HG02840 (cell line): Measurements from ENCODE around the gene ACOX3.
"Not testable (repeated sequence)": the region's sequence is repeated elsewhere in the genome, so short reads cannot be mapped to it uniquely, and the experiment has no call there.

Experiments used
- ATAC-seq: cut with Tn5 transposase; IDR thresholded peaks from one replicate; pipeline ENCODE4 v1.9.1; 2021; ENCODE audit warnings: mild to moderate bottlenecking, moderate library complexity, moderate number of reproducible peaks; ENCODE audit not compliant: unreplicated experiment, low FRiP score

Gene ACOX3

DNA sequence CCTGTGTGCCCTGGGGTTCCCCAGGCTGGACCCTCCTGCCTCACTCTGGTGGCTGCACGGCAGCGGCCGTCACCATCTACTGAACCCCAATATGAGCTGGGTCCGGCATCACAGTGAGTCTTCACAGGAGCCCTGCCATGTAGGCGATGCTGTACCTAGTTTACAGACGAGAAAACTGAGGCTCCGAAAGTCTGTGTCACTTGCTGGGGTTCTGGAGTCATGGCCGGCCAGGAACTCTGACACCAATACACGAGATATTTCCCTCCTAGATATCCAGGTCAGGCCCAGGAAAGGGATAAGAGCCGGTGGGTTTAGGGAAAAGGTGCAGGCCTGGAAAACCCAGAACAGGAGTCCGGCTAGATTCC lies 96.6 kb downstream of the ACOX3 start:
- ATAC-seq, result no peak

DNA sequence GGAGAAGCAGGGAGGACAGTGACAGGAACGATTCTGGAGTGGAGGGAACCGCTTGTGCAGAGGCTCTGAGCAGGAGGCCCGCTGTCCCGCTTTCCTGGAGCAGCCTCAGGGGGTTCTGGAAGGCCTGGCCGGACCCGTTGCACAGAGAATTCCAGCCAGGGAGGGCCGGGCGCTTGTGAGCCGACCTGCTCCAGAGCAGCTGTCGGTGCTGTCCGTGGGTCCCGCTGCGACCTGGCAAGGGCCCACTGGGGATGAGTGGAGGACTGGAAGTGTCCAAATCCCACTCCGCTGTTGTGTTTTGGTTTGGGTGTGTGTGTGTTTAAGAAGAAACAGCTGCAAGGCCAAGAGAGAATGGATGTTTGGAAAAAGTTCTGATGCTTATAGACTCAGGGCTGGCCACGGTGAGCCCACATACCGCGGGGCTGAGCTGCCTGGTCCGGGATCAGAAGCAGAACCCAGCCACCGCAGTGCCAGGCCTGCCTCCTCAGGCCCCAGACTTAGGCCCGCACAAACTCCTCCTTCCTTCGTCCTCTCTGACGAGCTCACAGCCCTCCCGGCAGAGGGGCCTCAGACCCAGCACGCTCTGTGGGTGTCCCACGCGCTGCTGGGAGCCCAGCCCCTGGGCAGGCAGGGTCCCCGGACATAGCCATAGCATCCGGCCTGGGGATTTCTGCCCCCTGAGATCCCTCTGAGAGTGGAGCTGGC lies 97.1 kb downstream of the ACOX3 start:
- no peak for ATAC-seq

DNA sequence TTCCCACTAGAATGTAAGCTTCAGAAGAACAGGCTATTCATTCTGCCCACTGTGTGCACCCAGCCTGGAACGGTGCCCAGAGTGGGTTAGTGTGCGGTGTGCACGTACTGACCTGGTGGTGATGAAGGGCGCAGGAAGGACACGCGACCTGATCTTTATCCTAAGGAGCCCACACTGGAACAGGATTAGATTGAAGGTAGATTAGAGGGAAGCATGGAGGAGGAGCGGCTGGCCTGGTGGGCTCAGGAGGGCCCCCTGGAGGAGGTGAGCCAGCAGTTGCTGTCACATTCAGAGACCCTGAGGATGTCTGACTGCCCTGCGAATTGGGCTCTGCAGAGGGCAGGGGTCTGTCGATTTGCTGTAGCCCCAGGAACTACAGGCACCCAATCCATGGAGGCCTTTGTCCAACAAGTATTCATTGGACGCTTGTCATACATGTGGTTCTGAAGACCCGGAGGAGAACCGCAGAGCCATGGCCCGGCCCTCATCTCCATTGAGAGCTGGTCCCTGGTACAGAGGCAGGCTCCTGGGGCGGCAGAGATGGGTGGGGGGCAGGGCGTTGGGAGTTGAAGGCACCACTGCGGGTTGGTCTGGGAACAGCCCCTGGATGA lies 97.8 kb downstream of the ACOX3 start:
- ATAC-seq, result no peak

DNA sequence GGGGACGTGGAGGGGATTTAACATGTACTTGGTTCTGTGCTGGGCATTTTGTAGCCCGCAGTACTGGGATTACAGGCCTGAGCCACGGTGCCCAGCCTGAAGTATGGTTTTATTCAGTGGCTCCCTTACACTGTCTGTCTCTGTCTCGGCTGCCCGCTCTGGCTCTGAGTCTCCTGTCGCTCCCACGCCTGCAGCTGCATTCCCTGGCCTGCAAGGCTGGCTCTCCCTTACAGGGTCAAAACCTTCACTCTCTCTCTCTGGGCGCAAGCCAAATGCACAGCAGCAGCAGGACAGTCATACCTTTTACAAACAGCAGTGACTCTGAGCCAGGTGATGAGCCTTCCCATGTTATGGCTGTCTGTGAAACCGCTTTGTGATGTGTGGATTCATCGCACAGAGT lies 98.8 kb downstream of the ACOX3 start:
- no peak for ATAC-seq

DNA sequence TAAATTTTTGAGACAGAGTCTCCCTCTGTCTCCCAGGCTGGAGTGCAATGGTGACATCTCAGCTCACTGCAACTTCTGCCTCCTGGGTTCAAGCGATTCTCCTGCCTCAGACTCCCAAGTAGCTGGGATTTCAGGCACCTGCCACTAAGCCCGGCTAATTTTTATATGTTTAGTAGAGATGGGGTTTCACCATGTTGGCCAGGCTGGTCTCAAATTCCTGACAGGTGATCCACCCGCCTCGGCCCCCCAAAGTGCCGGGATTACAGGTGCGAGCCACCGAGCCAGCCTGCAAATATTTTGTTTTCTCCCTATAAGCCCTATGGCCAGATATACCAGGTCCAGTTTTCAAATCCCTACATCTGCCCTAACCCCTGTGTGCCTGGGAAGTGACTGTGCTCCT lies 99.2 kb downstream of the ACOX3 start:
- ATAC-seq, result not testable (repeated sequence)

DNA sequence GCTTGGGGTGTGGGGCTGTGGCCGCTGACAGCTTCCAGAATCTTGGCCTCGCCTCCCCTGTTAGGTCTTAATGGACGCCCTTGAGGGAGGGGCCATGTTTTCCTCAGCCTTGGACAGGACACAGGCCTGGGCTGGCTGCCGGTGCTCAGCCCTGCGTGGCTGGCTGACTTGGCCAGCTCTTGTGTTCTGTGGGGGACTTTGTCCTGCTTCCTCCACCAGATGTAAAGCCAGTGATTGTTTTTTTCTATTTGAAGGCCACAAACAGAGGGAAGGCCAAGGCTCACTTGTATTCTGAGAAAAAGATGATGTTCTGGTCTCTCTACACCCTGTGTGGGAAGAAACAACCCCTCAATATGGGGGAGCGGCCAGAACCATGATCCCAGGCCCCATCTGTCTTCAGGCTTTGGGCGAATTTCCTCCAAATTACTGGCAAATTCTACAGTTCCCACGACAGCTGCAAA lies 99.7 kb downstream of the ACOX3 start:
- ATAC-seq, result no peak

DNA sequence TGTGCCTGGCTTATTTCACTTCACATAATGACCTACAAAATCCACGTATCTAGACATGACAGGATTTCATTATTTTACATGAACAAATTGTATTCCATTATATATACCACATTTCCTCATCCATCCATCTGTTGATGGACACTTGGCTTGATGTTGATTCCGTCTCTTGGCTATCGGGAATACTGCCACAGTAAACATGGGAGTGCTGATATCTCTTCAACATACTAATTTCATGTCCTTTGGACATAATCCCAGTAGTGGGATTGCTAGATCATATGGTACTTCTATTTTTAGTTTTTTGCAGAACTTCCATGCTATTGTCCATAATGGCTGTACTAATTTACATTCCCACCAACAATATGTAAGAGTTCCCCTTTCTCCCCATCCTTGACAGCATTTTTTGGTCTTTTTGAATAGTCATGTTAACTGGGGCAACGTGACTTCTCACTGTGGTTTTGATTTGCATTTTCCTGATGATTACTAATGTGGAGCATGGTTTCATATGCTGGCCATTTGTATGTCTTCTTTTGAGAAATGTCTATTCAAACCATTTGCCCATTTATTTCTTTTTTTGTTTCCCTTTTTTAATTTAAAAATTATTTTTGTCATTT lies 102.1 kb downstream of the ACOX3 start:
- no peak for ATAC-seq

DNA sequence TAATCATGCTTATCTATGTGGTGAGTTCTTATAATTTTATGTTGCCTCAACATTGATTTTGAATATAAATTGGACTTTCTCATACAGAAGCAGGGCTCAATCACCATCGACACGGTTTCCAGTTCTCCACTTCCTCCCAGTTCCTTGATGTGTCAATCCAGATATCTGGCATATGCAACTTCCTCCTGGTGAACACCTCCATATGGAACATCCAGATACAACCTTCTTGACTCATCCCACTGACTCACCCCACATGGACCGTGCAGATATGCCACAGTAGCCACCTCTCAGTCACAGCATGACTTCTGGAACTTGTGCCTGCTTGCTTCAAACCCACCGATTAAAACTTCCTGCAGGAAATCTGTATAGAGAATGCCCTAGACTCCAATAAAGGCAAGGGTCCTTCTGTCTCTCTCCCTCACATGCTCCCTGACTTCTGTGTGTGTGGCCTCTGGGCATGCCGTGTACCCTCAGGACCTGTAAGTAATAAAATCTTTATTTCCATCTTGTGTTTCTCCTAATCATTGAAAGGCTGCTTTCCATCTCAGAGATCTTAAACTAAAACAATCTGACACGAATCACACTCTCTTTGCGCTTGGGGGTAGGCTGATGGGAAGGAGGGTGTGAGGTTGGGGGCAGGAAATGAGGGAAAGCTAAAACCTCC lies 104.0 kb downstream of the ACOX3 start:
- ATAC-seq, result no peak

DNA sequence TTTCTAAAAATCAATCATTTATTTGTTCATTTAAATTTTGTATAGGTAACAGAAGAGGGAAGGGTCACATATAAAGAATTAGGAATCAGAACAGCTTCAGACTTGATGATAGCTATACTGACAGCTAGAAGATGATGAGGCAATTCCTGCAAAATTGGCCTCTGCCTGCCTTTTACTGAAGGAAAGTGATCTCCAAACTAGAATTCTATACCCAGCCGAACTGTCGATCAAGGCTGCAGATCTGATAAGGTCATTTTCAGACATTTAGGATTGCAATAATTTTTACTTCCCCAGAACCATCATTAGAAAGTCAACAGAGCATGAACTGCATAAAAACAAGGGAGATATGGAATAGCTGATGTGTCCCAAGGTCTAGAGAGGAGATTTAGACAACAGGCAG lies 104.7 kb downstream of the ACOX3 start:
- no peak for ATAC-seq

DNA sequence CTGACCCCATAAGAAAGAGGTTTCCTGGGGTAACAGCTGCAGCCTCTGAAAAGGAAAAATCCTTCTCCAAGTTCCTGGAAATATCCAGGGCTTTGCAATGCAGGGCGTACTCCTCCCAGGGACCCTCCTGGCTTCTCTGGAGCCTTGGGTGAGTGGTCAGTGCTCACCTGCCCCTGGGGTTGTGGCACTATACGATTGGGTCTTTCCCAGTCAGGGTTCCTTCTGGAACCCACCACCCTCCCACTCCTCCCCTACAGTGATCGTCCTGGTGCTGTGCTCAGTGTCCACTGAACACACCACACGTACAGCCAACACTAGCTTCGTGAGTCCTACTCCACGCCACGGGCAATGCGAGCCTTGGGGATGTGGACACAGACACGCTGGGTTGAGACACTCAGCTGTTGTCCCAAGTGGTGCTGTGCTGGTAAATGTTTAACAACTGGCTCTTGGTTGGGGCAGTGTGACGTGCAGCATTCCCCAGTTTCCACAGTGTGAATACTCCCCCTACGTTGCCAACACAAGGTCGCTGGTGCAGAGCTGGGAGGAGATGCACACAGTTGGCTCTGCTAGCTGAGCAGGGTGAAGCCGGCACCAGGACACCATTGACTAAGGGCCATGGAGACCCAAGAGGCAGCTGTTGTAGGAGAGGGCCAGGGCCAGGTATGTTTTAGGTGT lies 105.6 kb downstream of the ACOX3 start:
- ATAC-seq, result no peak

DNA sequence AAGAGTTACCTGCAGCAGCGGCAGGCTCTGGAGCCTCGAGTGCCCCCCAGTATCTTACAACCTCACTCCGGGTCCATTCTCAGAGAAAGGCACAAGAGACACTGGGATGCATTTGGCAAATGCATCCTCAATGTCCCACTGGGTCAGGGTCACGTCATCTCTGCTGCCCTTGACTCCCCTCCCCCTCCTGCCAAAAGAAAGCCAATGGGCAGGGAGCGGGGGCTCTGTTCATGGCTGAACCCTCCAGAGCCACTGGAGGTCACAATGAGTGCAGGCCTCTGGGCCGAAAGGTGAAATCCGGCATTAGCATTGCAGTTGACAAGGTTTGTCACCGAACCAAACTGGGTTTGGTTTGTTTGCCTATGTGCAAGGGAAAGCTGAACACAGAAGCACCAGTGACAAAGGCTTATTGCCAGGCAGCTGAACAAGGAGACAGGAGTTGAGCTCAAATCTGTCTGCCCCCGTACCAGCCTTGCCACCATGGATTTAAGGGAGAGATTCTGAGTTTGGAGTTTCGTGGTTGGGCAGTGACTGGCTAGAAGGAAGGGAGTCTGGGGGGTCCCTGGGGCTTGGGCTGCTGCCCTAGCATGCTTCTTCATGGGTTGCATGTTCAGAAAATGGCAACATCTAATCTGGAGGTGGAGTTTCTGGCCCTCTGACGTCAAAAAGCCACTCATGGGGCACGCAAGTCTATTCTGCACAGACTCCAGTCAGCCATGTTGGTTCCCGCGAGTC lies 106.6 kb downstream of the ACOX3 start:
- ATAC-seq, result no peak

DNA sequence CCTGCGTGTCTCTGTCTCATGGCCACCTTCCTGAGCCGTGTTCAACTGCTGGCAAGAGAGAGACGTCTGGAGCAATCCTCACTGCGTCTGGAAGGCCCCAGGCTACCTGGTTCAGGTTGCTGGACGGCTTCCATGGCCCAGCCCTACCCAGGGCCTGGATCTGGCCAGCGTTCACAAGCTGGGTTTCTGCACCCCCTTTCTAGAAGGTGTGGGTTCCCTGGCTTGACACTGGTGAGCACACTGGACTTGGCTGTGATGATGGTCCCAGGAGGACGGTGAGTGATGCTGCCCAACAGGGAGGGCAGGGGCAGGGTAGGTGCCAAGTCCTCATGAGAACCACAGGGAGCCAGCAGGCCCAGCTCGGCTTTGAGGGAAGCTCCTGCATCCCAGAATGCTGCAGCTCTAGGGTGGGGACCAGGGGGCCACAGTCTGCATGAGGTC lies 107.6 kb downstream of the ACOX3 start:
- no peak for ATAC-seq

DNA sequence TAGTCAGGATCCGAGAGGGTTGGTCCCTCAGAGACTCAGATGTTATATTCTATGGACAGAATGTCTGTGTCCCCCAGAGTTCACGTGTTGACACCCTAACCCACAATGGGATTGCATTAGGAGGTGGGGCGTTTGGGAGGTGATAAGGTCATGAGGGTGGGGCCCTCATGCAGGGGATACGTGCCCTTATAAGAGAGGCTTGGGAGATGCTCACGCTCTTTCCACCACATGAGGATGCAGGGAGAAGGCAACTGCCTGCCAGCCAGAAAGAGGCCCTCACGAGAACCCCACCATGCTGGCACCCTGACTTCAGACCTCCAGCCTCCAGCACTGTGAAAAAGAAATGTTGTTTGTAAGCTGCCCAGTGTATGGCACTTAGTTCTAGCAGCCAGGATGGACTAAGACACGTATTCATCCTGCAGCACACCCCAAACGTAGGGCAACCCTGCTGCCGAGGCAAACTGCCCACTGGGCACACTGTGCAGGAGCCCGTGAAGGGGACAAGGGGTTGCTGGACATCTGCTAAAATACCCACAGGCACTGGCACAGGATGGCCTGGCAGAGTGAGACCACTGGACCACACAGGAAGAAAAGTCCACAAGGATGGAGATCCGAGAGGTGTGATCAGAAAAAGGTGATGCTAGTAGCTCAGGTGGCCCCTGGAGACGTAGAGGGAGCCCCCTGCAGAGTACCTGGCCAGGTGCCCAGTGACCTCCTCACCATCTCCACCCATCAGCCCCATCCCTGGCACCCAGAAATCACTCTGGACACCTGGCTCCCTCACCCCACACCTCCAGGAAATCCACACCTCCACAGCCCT lies 108.3 kb downstream of the ACOX3 start:
- ATAC-seq, result no peak

DNA sequence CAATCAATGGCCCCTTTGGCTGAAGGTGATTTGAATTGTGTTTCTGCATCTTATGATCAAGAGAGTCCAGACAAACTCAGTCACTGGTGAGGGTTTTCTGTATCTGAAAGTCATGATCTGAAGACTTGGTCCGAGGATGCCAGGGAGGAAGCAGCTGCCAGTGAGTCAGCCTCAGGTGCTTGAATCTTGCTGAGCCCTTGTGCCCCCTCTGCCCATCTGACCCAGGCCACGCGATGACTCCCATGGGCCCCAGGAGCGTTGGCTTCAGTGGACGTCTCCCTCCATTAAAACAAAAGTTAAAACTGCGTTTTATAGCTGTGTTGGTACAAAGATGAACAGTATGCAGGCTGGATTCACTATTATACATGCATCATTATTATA lies 109.0 kb downstream of the ACOX3 start:
- no peak for ATAC-seq

DNA sequence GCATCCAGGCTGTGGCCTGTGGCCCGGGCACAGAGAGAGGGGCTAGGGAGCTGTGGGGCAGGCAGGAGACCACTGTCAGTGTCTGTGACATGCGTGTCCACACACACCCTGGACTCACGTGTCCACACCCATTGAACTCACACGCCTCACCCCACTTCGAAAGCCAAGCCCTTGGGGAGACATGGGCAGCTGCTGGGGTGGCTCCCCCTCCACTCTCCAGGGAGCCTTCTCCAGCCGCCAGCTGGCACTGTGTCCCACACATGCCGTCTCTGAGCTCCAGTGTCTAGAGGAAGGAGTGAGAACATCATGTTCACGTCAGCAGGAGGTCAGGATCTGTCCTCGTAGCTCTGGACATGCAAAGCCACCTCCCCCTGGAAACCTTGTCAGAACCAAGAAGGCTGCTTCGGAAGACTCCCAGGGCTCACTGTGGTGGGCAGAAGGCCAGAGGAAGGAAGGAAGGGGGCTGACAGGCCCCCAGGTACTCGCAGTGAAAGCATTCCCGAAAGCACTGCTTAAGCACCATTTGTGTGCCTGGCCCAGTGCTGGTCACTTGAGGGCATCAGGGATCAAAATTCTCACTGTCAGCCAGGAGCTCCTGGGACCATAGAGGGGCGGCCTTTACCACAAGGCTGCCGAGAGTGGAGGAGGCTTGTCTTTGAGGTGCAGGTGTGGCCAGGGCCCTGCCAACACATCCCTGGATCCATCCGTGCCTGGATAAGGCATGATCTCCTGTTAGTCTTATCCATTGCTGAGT lies 109.5 kb downstream of the ACOX3 start:
- no peak for ATAC-seq

DNA sequence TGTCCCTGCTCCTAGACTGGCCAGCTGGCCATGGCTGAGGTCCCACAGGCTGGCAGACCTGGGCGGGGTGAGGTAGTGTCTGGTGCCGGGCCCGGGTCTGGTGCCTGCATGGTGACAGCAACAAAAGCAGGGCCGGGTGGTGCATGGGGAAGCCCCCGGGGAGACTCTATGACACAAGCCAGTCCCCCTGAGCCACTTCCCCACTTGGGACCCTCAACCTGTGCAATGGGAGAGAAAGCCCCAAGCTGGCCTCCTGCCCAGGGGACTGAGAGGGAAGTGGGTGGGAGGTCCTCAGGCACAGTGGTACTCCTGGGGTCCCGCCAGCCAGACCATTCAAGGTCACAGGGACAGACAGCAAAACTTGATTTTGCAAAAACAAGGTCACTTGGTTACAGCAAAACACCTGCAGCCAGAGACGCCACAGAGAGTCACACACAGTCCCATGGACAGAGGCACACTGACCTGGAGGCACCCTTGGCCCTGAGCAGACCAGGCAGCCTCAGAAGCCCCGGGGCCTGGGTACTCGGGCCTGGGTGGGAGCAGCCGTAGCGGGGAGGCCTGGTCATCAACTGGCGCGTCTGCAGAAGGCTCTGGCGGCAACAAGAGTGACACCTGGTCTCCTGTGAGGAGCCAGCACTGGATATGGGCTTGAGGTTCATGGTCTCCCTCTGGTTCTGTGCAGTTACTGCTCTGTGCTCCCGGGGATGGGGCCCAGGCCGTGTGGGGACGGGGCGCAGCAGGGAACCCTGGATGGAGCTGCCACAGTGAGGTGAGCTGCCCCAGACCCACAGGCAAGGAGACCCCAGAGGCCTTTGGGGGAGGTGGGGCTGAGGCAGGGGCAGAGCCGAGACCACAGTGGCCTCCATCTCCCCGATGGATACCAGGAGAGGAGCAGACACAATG lies 110.4 kb downstream of the ACOX3 start:
- ATAC-seq, result no peak

DNA sequence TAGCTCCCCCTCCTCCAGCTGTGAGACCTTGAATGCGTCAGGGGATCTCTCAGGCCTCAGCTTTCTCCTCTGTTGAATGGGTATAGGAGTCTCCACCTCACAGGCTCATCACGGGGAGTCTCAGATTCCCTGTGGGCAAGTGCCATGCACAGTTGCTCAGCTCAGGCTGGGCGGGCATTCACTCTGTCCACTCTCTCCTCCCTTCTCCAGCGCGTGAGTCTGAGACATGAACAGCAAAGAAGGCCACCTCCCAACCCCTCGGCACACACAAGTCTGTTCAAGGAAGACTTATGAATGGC lies 111.0 kb downstream of the ACOX3 start:
- ATAC-seq, result no peak
